Measurements from ENCODE around the gene TAS2R19.

DNA sequence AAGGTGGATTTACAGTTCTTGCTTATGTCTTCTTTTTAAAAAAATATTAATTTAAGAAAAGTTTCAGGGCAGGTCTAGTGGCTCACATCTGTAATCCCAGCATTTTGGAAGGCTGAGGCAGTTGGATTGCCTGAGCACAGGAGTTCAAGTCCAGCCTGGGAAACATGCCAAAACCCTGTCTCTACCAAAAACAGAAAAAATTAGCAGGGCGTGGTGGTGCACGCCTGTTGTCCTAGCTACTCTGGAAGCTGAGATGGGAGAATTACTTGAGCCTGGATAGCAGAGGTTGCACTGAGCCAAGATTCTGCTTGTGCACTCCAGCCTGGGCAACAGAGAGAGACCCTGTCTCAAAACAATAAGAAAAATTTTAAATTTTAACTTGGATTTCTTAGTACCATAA lies 45.1 kb upstream of the TAS2R19 start:
- TF ChIP-seq POLR2A (IDR thresholded peaks at IDR 0.05) (no peak), CTCF (IDR thresholded peaks at IDR 0.05) (no peak)
